A673 (cell line): ENCODE data around the gene ALDH3B2. TPM values are rescaled to one million over a fixed set of nuclear protein-coding genes. Genes with fewer than 3 reads are reported as not detected.
A peak's percentile ranks its signal among the peaks of the same experiment; 100 is the strongest.

ENCODE experiments used
- BruUV-seq: library from RNA; stranded (reverse); fragments of 400-500 nt; replicated peaks from 2 replicates; lab custom pipeline; 2021; lab: Mats Ljungman, UMichigan
- CTCF ChIA-PET: fragments of 300-600 bp; sonication (Branson Sonifier 250); formaldehyde crosslinking; loops from one replicate; lab custom pipeline; 2022; ENCODE audit warnings: antibody characterized with exemption; lab: Charles Lee
- POLR2A ChIA-PET: fragments of 300-600 bp; sonication (Branson Sonifier 250); formaldehyde crosslinking; loops from one replicate; lab custom pipeline; 2022; ENCODE audit warnings: antibody characterized with exemption; ENCODE audit not compliant: low non-redundant PET; lab: Charles Lee
- DNase-seq: peaks from one replicate; pipeline ENCODE4 v3.0.0-alpha.2; 2015; ENCODE audit warnings: low spot score
- H3K27ac ChIP-seq: fragments of 200-600 bp; sonication (generic); 2 replicates; pipeline ENCODE4 v1.5.1; 2016; ENCODE audit warnings: mixed run types, low read depth, mild to moderate bottlenecking, mixed read lengths, antibody characterized with exemption, low read length; ENCODE audit not compliant: poor library complexity, severe bottlenecking
- H3K27me3 ChIP-seq: fragments of 200-600 bp; sonication (generic); replicated peaks from 2 replicates; pipeline ENCODE4 v1.6.1; 2017; ENCODE audit warnings: mixed run types, low read depth, mild to moderate bottlenecking, mixed read lengths, antibody characterized with exemption, low read length; ENCODE audit not compliant: insufficient read depth, poor library complexity
- H3K36me3 ChIP-seq: fragments of 200-600 bp; sonication (generic); 2 replicates; pipeline ENCODE4 v1.6.1; 2016; ENCODE audit warnings: mixed run types, mild to moderate bottlenecking, mixed read lengths, antibody characterized with exemption, low read length; ENCODE audit not compliant: insufficient read depth, poor library complexity, severe bottlenecking
- H3K4me1 ChIP-seq: fragments of 200-600 bp; sonication (generic); 2 replicates; pipeline ENCODE4 v1.6.1; 2017; ENCODE audit warnings: mixed run types, mild to moderate bottlenecking, mixed read lengths, antibody characterized with exemption, low read length; ENCODE audit not compliant: insufficient read depth, poor library complexity, severe bottlenecking
- H3K4me3 ChIP-seq: fragments of 200-600 bp; sonication (generic); 2 replicates; pipeline ENCODE4 v1.5.1; 2016; ENCODE audit warnings: low read depth, mixed run types, mild to moderate bottlenecking, mixed read lengths, low read length; ENCODE audit not compliant: poor library complexity, severe bottlenecking
- H3K9me3 ChIP-seq: fragments of 200-600 bp; sonication (generic); 2 replicates; pipeline ENCODE4 v1.6.1; 2016; ENCODE audit warnings: mixed run types, low read depth, mild to moderate bottlenecking, mixed read lengths, antibody characterized with exemption, low read length; ENCODE audit not compliant: poor library complexity, severe bottlenecking
- CTCF ChIP-seq: fragments of 300-800, 200-600 bp; sonication (generic); conservative IDR thresholded peaks from 2 replicates; pipeline ENCODE4 v1.5.1; 2017; ENCODE audit warnings: low read depth, mild to moderate bottlenecking, antibody characterized with exemption, low read length, moderate library complexity, mixed read lengths
- EZH2 ChIP-seq: fragments of 200-600 bp; sonication (generic); IDR thresholded peaks from 2 replicates; pipeline ENCODE4 v1.6.1; 2017; ENCODE audit warnings: borderline replicate concordance, low read depth, mild to moderate bottlenecking, mixed read lengths, antibody characterized with exemption, low read length; ENCODE audit not compliant: poor library complexity, severe bottlenecking
- intact Hi-C: fragments of 100-400 bp; cut with micrococcal nuclease; formaldehyde crosslinking; loops from one replicate; pipeline ENCODE4 v1.10.0; 2022; ENCODE audit not compliant: unreplicated experiment
- total RNA-seq: library from RNA; stranded (reverse); gene quantifications from 2 replicates; pipeline ENCODE4 v1.2.3, GENCODE V29; 2021

Gene ALDH3B2
- total RNA-seq, 1 experiment from 2014 or later = not detected

DNA sequence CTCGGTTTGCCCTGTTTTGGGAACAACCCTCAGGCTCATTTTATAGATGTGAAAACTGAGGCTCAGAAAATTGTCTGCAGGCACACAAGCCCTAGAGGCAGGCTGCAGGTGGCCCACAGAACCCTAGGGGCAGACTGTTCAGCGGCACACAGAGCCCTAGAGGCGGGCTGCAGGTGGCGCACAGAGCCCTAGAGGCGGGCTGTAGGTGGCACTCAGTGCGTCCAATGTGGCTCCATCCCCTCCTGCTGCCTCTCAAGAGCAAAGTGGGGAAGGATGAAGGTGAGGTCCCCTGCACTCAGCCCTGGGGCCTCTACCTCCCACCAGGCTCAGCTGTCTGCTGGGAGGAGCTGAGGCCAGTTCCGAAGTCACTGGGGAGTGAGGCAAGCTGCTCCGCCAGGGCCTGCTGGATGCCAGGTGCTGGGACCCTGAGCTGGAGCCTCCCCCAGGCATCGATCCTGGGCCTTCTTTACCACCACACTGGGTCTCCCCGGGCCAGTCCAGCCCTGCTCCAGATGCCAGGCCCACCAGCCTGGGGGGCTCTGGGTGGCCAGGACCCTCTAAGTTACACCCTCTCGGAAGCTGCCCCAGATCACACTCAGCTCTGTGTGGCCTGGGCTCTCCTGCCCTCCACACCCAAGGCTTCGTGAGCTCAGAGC is 26.2 kb downstream of the ALDH3B2 start:
- ChIA-PET POLR2A (no interaction called here), CTCF (no interaction called here)
- no TSS peak for BruUV-seq
- Histone ChIP-seq H3K4me1 (peaks cover 19% of the 10 kb centered on the region), H3K9me3 (no peaks in the 10 kb centered on the region), H3K4me3 (no peak overlapping the region), H3K36me3 (no peaks in the 10 kb centered on the region), H3K27me3 (no peaks in the 10 kb centered on the region), H3K27ac (no peak overlapping the region)
- TF ChIP-seq EZH2 (no peak), CTCF (peak; percentile 55)
- intact Hi-C loops = no loop called here
- peak; percentile 52 for DNase-seq

- TF ChIP-seq EZH2 (no peak), CTCF (no peak)
- Histone ChIP-seq H3K4me3 (no peak overlapping the region), H3K36me3 (no peaks in the 10 kb centered on the region), H3K27ac (no peak overlapping the region), H3K4me1 (peaks cover 19% of the 10 kb centered on the region), H3K27me3 (no peaks in the 10 kb centered on the region), H3K9me3 (no peaks in the 10 kb centered on the region)
- intact Hi-C loops = no loop called here
- POLR2A ChIA-PET = no interaction called here
- CTCF ChIA-PET = no interaction called here
- no TSS peak for BruUV-seq
- DNase-seq = no peak
These were observed 27.0 kb downstream of the ALDH3B2 start for GRCh38 chr11:67647471-67647870.

DNA sequence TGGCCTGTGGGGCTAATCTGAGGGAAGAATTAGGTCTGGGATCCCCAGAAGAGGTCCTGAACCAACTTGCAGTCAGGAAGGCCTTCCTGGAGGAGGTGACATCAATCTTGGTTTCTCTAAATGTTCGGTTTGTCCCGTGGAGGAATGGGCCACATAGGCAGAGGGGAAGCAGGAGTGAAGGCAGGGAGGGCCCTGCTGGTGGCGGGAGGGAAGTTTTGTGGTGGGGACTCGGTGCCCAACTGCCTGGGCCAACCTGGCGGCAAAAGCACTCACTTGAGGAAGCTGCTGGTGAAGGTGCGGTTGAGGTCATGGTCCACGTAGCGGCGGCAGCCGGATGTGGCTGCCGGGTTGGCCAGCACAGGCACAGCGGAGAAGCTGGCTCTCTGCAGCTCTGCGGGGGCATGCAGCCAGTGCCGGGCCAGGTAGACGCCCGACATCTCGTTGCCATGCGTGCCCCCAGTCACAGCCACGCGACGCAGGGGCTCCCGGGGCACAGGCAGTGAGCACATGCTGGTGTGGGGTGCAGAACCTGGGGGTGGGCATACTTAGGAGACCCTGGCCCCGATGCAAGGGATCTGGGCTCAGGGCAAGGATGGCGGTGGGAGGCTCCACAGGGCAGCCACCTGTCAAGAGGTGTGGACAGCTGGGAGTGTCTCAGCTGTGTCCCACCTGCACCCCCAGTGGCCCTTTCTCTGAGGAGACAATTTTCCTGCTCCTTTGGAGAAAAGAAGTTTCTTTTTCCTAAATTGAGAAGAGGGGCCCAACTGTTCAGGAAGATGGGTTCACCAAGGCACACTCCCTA is 27.7 kb downstream of the ALDH3B2 start:
- H3K9me3 ChIP-seq = no peaks in the 10 kb centered on the region
- intact Hi-C loops = no loop called here
- DNase-seq = no peak
- no peak overlapping the region for H3K27ac ChIP-seq
- no peak for TF ChIP-seq EZH2
- ChIA-PET POLR2A (no interaction called here), CTCF (no interaction called here)
- H3K27me3 ChIP-seq = no peaks in the 10 kb centered on the region
- no peaks in the 10 kb centered on the region for H3K36me3 ChIP-seq
- H3K4me3 ChIP-seq = no peak overlapping the region
- H3K4me1 ChIP-seq = peaks cover 19% of the 10 kb centered on the region
- BruUV-seq = no TSS peak
